T-cell (primary cell): ENCODE measurements around the gene ATXN7. TPM values are rescaled to one million over a fixed set of nuclear protein-coding genes. Genes with fewer than 3 reads are reported as not detected.

Experiments used
- ATAC-seq, 4 experiments: fragments of 200-7000 bp in 3 of 4; fragments of 150-1000 bp in 1 of 4; cut with Tn5 transposase; replicated peaks in 1 of 4; 1 replicate in 3 of 4; 2 replicates in 1 of 4; pipeline ENCODE4 v1.10.0; 2021; ENCODE audit warnings: moderate library complexity in 3 of 4, mild to moderate bottlenecking in 2 of 4, moderate number of reproducible peaks in 1 of 4
- CTCF ChIA-PET, 2 donors: fragments of 300-600 bp; sonication (Branson Sonifier 250); formaldehyde crosslinking; loops; one replicate each; lab custom pipeline; 2022; ENCODE audit warnings: antibody characterized with exemption in 2 of 2; lab: Charles Lee
- POLR2A ChIA-PET, 2 donors: fragments of 300-600 bp; sonication (Branson Sonifier 250); formaldehyde crosslinking; loops; one replicate each; lab custom pipeline; 2022; ENCODE audit warnings: antibody characterized with exemption in 2 of 2; lab: Charles Lee
- DNase-seq, 35 experiments: peaks; one replicate each; pipeline versions ENCODE4 v3.0.0 to v3.0.0-alpha.2; 2013 to 2023
- H3K27ac ChIP-seq: one replicate; pipeline ENCODE4 v1.5.1; 2013; ENCODE audit warnings: low read length
- H3K27me3 ChIP-seq, 2 experiments: replicated peaks in 1 of 2; 1 replicate in 1 of 2; 2 replicates in 1 of 2; pipeline versions ENCODE4 v1.6.1 to v1.7.0; 2013; ENCODE audit warnings: low read length in 1 of 2, mixed read lengths in 1 of 2; ENCODE audit not compliant: control insufficient read depth in 2 of 2, insufficient read depth in 2 of 2; ENCODE audit errors: extremely low read depth in 1 of 2
- H3K36me3 ChIP-seq, 2 donors: 1 replicate in 1 of 2; 2 replicates in 1 of 2; pipeline versions ENCODE4 v1.6.1 to v1.7.0; 2013; ENCODE audit warnings: low read length in 1 of 2; ENCODE audit not compliant: control insufficient read depth in 2 of 2, insufficient read depth in 1 of 2; ENCODE audit errors: extremely low read depth in 1 of 2
- H3K4me1 ChIP-seq, 2 experiments: 1 replicate in 1 of 2; 2 replicates in 1 of 2; pipeline versions ENCODE4 v1.6.1 to v1.7.0; 2013; ENCODE audit warnings: low read length in 2 of 2, mixed read lengths in 1 of 2; ENCODE audit not compliant: insufficient read depth in 2 of 2, control insufficient read depth in 1 of 2; ENCODE audit errors: extremely low read depth in 1 of 2
- H3K4me3 ChIP-seq, 2 donors: 1 replicate in 1 of 2; 2 replicates in 1 of 2; pipeline versions ENCODE4 v1.5.1 to v1.7.0; 2013; ENCODE audit warnings: mild to moderate bottlenecking in 2 of 2, low read length in 1 of 2, moderate library complexity in 1 of 2; ENCODE audit not compliant: control insufficient read depth in 1 of 2; ENCODE audit errors: extremely low read depth in 1 of 2
- H3K9me3 ChIP-seq: 2 replicates; pipeline ENCODE4 v1.7.0; 2013
- H3K27ac Mint-ChIP-seq, 2 donors: one replicate each; pipeline ENCODE4 v1.8.0; 2020 to 2021; ENCODE audit warnings: mild to moderate bottlenecking in 2 of 2, mixed read lengths in 2 of 2
- H3K27me3 Mint-ChIP-seq, 2 donors: one replicate each; pipeline ENCODE4 v1.8.0; 2021 to 2022; ENCODE audit warnings: mixed read lengths in 2 of 2
- H3K36me3 Mint-ChIP-seq: one replicate; pipeline ENCODE4 v1.8.0; 2021; ENCODE audit warnings: mixed read lengths
- H3K4me1 Mint-ChIP-seq, 3 donors: one replicate each; pipeline ENCODE4 v1.8.0; 2020 to 2022; ENCODE audit warnings: mixed read lengths in 3 of 3, mild to moderate bottlenecking in 1 of 3
- H3K4me3 Mint-ChIP-seq, 3 donors: one replicate each; pipeline ENCODE4 v1.8.0; 2020 to 2022; ENCODE audit warnings: mild to moderate bottlenecking in 3 of 3, mixed read lengths in 3 of 3, moderate library complexity in 3 of 3
- H3K9me3 Mint-ChIP-seq, 3 donors: one replicate each; pipeline ENCODE4 v1.8.0; 2020 to 2022; ENCODE audit warnings: mixed read lengths in 3 of 3
- WGBS: methylation state at CpG from one replicate; pipeline ENCODE4 v1.1.5; 2013; ENCODE audit warnings: missing lambda C conversion rate; ENCODE audit not compliant: insufficient coverage; 5-methylcytosine and 5-hydroxymethylcytosine counted together
- total RNA-seq, 35 experiments: library from RNA in 6 of 35; stranded (reverse) in 6 of 35; fragments of 120-200 nt in 1 of 35; gene quantifications; one replicate each; pipeline versions ENCODE4 v1.2.1 to v1.2.4 and lab custom pipeline; 2013 to 2026

The ATXN7 gene
- total RNA-seq, 5 donors from 2014 or later (not counting 1 experiment from before 2014, with no cell fraction given) = 110 to 231 (median 123) TPM

- ChIA-PET POLR2A (no interaction called here), CTCF (interaction anchor here in 1 of 2 donors (2.0 kb wide), 1 partner anchor 21 kb away, joined by 6 read pairs; the partner anchor contains the start of gene PSMD6)
- Mint-ChIP-seq H3K36me3 (peaks cover 45% of the 10 kb centered on the region), H3K27ac (peak overlapping the region; percentile 50 to 80), H3K9me3 (no peaks in the 10 kb centered on the region), H3K27me3 (no peaks in the 10 kb centered on the region), H3K4me3 (no peak overlapping the region), H3K4me1 (peaks cover 22 to 29% (median 27%) of the 10 kb centered on the region in 3 donors)
- H3K36me3 ChIP-seq = peaks cover 17 to 93% of the 10 kb centered on the region in 2 donors
- H3K4me3 ChIP-seq = no peak overlapping the region
- H3K9me3 ChIP-seq = no peaks in the 10 kb centered on the region
- no peaks in the 10 kb centered on the region for H3K4me1 ChIP-seq
- no peak for ATAC-seq
- WGBS = 100% methylated on average over 2 of the region's 4 CpGs
- H3K27me3 ChIP-seq = no peaks in the 10 kb centered on the region
- no peak overlapping the region for H3K27ac ChIP-seq
- DNase-seq = no peak
Measured at GRCh38 chr3:64002233-64002632, 138.6 kb downstream of the ATXN7 start.

DNA sequence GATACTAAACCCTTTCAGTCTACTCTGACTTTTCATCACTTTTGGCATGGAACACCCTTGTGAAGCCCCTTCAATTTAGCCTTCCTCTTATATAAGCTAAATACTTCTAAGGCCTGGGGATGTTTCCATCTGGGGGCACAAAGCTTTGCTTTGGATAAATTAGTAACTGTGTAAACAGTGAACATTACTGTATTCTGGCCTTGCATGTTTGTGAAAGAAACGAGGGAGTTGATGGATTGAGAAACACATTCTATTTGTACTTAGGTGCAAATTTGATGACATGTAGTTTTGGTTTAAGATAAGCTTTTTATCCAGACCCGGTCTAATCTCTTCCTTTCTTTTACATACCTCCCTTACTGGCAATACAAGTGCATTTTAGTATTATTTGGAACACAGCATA, 139.9 kb downstream of the ATXN7 start:
- POLR2A ChIA-PET = no interaction called here
- peaks cover 15 to 26% (median 19%) of the 10 kb centered on the region in 3 donors for H3K4me1 Mint-ChIP-seq
- H3K4me1 ChIP-seq = no peaks in the 10 kb centered on the region
- no CpG with 5 or more reads among the region's 2 CpGs for WGBS
- H3K27ac ChIP-seq = no peak overlapping the region
- no peaks in the 10 kb centered on the region for H3K9me3 Mint-ChIP-seq
- no peak overlapping the region for H3K4me3 Mint-ChIP-seq
- H3K36me3 Mint-ChIP-seq = peaks cover 36% of the 10 kb centered on the region
- H3K27me3 Mint-ChIP-seq = no peaks in the 10 kb centered on the region
- no peak overlapping the region for H3K27ac Mint-ChIP-seq
- peaks cover 17 to 93% of the 10 kb centered on the region in 2 donors for H3K36me3 ChIP-seq
- DNase-seq (no peak), ATAC-seq (no peak)
- no peaks in the 10 kb centered on the region for H3K27me3 ChIP-seq
- CTCF ChIA-PET = interaction anchor here (0.6 to 2.0 kb wide), 8 partner anchors 10 to 45 kb away, joined by 3 to 6 read pairs (median 4); partner anchors contain the start of gene PSMD6 (in 1 of the 2)
- no peaks in the 10 kb centered on the region for H3K9me3 ChIP-seq
- H3K4me3 ChIP-seq = no peak overlapping the region

GRCh38 chr3:64008017-64008416, 144.3 kb downstream of the ATXN7 start:
- POLR2A ChIA-PET = interaction anchor here (0.6 to 1.5 kb wide), 11 partner anchors 10 to 138 kb away, joined by 3 to 7 read pairs (median 3); no protein-coding TSS in a partner anchor
- H3K27ac Mint-ChIP-seq = no peak overlapping the region
- CTCF ChIA-PET = interaction anchor here (0.6 to 1.5 kb wide), 8 partner anchors 9 to 52 kb away, joined by 3 to 9 read pairs (median 4); partner anchors contain the start of gene PSMD6 (in 1 of the 2)
- Histone ChIP-seq H3K36me3 (peaks cover 13 to 96% of the 10 kb centered on the region in 2 donors), H3K9me3 (no peaks in the 10 kb centered on the region), H3K4me3 (no peak overlapping the region), H3K27ac (no peak overlapping the region), H3K4me1 (no peaks in the 10 kb centered on the region), H3K27me3 (no peaks in the 10 kb centered on the region)
- H3K27me3 Mint-ChIP-seq = no peaks in the 10 kb centered on the region
- H3K36me3 Mint-ChIP-seq = peaks cover 41% of the 10 kb centered on the region
- no peaks in the 10 kb centered on the region for H3K9me3 Mint-ChIP-seq
- DNase-seq (no peak), ATAC-seq (no peak)
- no CpG with 5 or more reads among the region's 2 CpGs for WGBS
- peaks cover 18 to 21% (median 20%) of the 10 kb centered on the region in 3 donors for H3K4me1 Mint-ChIP-seq
- no peak overlapping the region for H3K4me3 Mint-ChIP-seq

GRCh38 chr3:64008487-64009351, 145.1 kb downstream of the ATXN7 start:
- peak overlapping the region in 1 of 2 donors; percentile 72 for H3K27ac Mint-ChIP-seq
- peaks cover 44% of the 10 kb centered on the region for H3K36me3 Mint-ChIP-seq
- H3K9me3 ChIP-seq = no peaks in the 10 kb centered on the region
- H3K9me3 Mint-ChIP-seq = no peaks in the 10 kb centered on the region
- no peak for ATAC-seq
- WGBS = 87% methylated on average over 3 of the region's 7 CpGs
- no peaks in the 10 kb centered on the region for H3K27me3 Mint-ChIP-seq
- no peak overlapping the region for H3K4me3 Mint-ChIP-seq
- ChIA-PET POLR2A (interaction anchor here (0.6 to 1.5 kb wide), 10 partner anchors 9 to 139 kb away, joined by 3 to 7 read pairs (median 4); no protein-coding TSS in a partner anchor), CTCF (interaction anchor here (0.6 to 1.5 kb wide), 7 partner anchors 10 to 52 kb away, joined by 3 to 9 read pairs (median 4); partner anchors contain the start of gene PSMD6 (in 1 of the 2))
- no peak overlapping the region for H3K27ac ChIP-seq
- peaks cover 22 to 25% (median 24%) of the 10 kb centered on the region in 3 donors for H3K4me1 Mint-ChIP-seq
- no peak overlapping the region for H3K4me3 ChIP-seq
- H3K27me3 ChIP-seq = no peaks in the 10 kb centered on the region
- peaks cover 14 to 97% of the 10 kb centered on the region in 2 donors for H3K36me3 ChIP-seq
- DNase-seq = no peak
- H3K4me1 ChIP-seq = no peaks in the 10 kb centered on the region

GRCh38 chr3:64009528-64009927, 145.9 kb downstream of the ATXN7 start:
- Histone ChIP-seq H3K4me1 (no peaks in the 10 kb centered on the region), H3K27me3 (no peaks in the 10 kb centered on the region), H3K27ac (no peak overlapping the region), H3K9me3 (no peaks in the 10 kb centered on the region), H3K36me3 (peaks cover 12 to 96% of the 10 kb centered on the region in 2 donors), H3K4me3 (no peak overlapping the region)
- Mint-ChIP-seq H3K36me3 (peaks cover 47% of the 10 kb centered on the region), H3K4me3 (no peak overlapping the region), H3K27me3 (no peaks in the 10 kb centered on the region), H3K9me3 (no peaks in the 10 kb centered on the region), H3K4me1 (peaks cover 28 to 33% (median 29%) of the 10 kb centered on the region in 3 donors), H3K27ac (peak overlapping the region in 1 of 2 donors; percentile 24)
- DNase-seq (no peak), ATAC-seq (no peak)
- POLR2A ChIA-PET = no interaction called here
- CTCF ChIA-PET = interaction anchor here (1.3 to 1.7 kb wide), 2 partner anchors 16 to 48 kb away, joined by 4 to 6 read pairs; no protein-coding TSS in a partner anchor
- WGBS = 94% methylated on average over 7 of the region's 7 CpGs

DNA sequence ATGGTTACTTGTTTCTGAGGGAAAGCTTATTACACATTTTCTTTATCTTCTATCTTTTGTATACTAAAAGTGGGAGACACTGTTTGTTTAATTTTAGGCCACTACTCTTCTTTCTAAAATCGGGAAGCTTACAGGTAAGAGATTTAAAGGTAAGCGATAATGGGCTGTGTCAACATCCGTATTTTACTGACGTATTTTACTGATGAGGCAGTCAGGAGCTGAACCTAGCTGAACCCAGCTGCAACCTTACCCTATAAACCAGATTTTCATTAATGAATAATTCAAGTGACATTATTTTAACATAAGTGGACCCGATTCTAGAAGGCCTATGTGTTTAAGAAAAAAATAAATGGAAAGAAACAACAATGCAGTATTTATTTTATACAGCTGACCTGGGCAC, 146.5 kb downstream of the ATXN7 start:
- Histone ChIP-seq H3K36me3 (peaks cover 11 to 96% of the 10 kb centered on the region in 2 donors), H3K4me1 (no peaks in the 10 kb centered on the region), H3K9me3 (no peaks in the 10 kb centered on the region), H3K4me3 (no peak overlapping the region), H3K27ac (no peak overlapping the region), H3K27me3 (no peaks in the 10 kb centered on the region)
- ChIA-PET CTCF (interaction anchor here (0.9 to 1.7 kb wide), 4 partner anchors 13 to 48 kb away, joined by 3 to 6 read pairs (median 5); partner anchors contain the start of gene PSMD6 (in 1 of the 2)), POLR2A (interaction anchor here (0.6 kb wide), 2 partner anchors 31 to 123 kb away, joined by 3 to 9 read pairs; no protein-coding TSS in a partner anchor)
- ATAC-seq (no peak), DNase-seq (no peak)
- no peak overlapping the region for H3K27ac Mint-ChIP-seq
- H3K36me3 Mint-ChIP-seq = peaks cover 53% of the 10 kb centered on the region
- no peaks in the 10 kb centered on the region for H3K9me3 Mint-ChIP-seq
- no peak overlapping the region for H3K4me3 Mint-ChIP-seq
- no CpG with 5 or more reads among the region's 5 CpGs for WGBS
- H3K4me1 Mint-ChIP-seq = peaks cover 33 to 38% (median 34%) of the 10 kb centered on the region in 3 donors
- no peaks in the 10 kb centered on the region for H3K27me3 Mint-ChIP-seq
